Activated naive CD4-positive, alpha-beta T cell treated with anti-CD3 and anti-CD28 coated beads, Interleukin-2, amount 10 ng/mL, durations not matched to agents 7 days and 5 days (primary cell): ENCODE data around the gene MVB12B.

Experiments used
- CTCF ChIA-PET: fragments of 350-600 bp; sonication (Branson Sonifier 250); formaldehyde crosslinking; loops from one replicate; lab custom pipeline; 2021; ENCODE audit warnings: antibody characterized with exemption; lab: Charles Lee
- DNase-seq: peaks from one replicate; pipeline ENCODE4 v3.0.0-alpha.2; 2020
- H3K27ac Mint-ChIP-seq: one replicate; pipeline ENCODE4 v1.8.0; 2021; ENCODE audit warnings: mild to moderate bottlenecking, moderate library complexity, mixed read lengths
- H3K27me3 Mint-ChIP-seq: one replicate; pipeline ENCODE4 v1.8.0; 2021; ENCODE audit warnings: mild to moderate bottlenecking, mixed read lengths
- H3K36me3 Mint-ChIP-seq: one replicate; pipeline ENCODE4 v1.8.0; 2021; ENCODE audit warnings: mixed read lengths
- H3K4me1 Mint-ChIP-seq: one replicate; pipeline ENCODE4 v1.8.0; 2021; ENCODE audit warnings: mixed read lengths
- H3K4me3 Mint-ChIP-seq: one replicate; pipeline ENCODE4 v1.8.0; 2021; ENCODE audit warnings: mild to moderate bottlenecking, moderate library complexity, mixed read lengths
- H3K9me3 Mint-ChIP-seq: one replicate; pipeline ENCODE4 v1.8.0; 2021; ENCODE audit warnings: mixed read lengths

Gene MVB12B

GRCh38 chr9:126438741-126439401 lies 112.2 kb downstream of the MVB12B start:
- H3K4me3 Mint-ChIP-seq = no peak overlapping the region
- H3K27me3 Mint-ChIP-seq = peaks cover 19% of the 10 kb centered on the region
- no peak overlapping the region for H3K27ac Mint-ChIP-seq
- H3K36me3 Mint-ChIP-seq = no peaks in the 10 kb centered on the region
- no peaks in the 10 kb centered on the region for H3K9me3 Mint-ChIP-seq
- no peak for DNase-seq
- CTCF ChIA-PET = interaction anchor here (1.7 kb wide), 1 partner anchor 53 kb away, joined by 4 read pairs; no protein-coding TSS in a partner anchor
- no peaks in the 10 kb centered on the region for H3K4me1 Mint-ChIP-seq

DNA sequence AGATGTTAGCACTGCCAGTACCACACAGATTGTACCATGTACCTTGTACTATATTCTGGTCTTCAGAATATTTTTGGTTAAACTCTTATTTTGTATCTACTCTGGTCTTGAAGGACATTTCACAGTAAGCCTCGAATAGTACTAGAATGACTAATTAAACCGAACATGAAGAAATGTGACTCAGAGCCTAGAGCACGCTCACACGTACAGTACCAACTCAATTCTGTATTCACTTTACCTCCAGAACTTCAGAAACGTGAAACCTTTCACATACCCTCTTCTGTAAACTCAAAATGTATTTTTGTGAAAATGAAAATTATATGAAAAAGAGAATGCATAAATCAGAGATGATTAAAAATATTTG lies 112.8 kb downstream of the MVB12B start:
- Mint-ChIP-seq H3K4me3 (no peak overlapping the region), H3K27ac (no peak overlapping the region), H3K27me3 (peaks cover 19% of the 10 kb centered on the region), H3K36me3 (no peaks in the 10 kb centered on the region), H3K9me3 (no peaks in the 10 kb centered on the region), H3K4me1 (peaks cover 1% of the 10 kb centered on the region)
- CTCF ChIA-PET = interaction anchor here (1.0 kb wide), 1 partner anchor 32 kb away, joined by 3 read pairs; no protein-coding TSS in a partner anchor
- DNase-seq = no peak

DNA sequence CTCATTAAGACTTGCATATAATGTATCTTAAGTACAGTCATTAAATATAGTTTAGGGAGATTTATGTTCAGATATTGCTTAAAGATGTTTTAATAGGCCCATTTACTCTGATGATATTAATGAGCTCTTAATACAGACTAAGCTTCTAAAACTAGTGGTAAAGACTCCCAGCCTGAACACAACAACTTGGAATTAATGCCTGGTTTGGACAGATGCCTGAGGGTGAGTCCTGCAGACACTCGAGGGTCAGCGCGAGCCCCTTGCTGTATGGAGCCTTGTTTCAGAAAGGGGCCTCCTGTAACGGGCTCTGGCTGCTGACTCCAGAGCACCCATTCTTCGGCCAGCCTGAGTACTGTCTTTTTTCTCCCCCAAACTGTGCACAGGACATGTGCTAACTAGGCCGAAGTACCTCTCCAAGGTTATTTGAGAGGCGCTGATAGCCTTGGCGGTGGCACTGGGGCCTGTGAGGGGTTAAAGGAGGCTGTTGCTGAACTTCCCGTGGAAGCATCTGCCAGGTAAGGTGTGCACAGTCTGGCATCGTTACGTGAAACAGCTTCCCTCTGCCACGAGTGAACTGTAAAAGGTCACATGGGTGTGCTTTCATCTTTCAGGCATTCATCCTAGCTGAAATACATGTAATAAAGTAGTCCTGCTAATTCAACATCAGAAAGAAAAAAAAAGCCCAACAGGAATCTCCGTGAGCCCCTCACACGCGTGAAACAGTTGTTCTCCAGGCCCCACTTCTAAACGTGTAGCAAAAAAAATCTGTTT lies 113.4 kb downstream of the MVB12B start:
- H3K27me3 Mint-ChIP-seq = peaks cover 13% of the 10 kb centered on the region
- no peak overlapping the region for H3K4me3 Mint-ChIP-seq
- no peak overlapping the region for H3K27ac Mint-ChIP-seq
- no peak for DNase-seq
- H3K36me3 Mint-ChIP-seq = no peaks in the 10 kb centered on the region
- H3K4me1 Mint-ChIP-seq = peaks cover 4% of the 10 kb centered on the region
- CTCF ChIA-PET = interaction anchor here (1.0 kb wide), 1 partner anchor 31 kb away, joined by 3 read pairs; no protein-coding TSS in a partner anchor
- H3K9me3 Mint-ChIP-seq = no peaks in the 10 kb centered on the region

GRCh38 chr9:126440940-126441339 lies 114.3 kb downstream of the MVB12B start:
- no peak overlapping the region for H3K4me3 Mint-ChIP-seq
- H3K27ac Mint-ChIP-seq = no peak overlapping the region
- H3K4me1 Mint-ChIP-seq = peaks cover 4% of the 10 kb centered on the region
- CTCF ChIA-PET = interaction anchor here (1.6 kb wide), 1 partner anchor 51 kb away, joined by 6 read pairs; no protein-coding TSS in a partner anchor
- H3K9me3 Mint-ChIP-seq = no peaks in the 10 kb centered on the region
- H3K27me3 Mint-ChIP-seq = peaks cover 12% of the 10 kb centered on the region
- DNase-seq = no peak
- no peaks in the 10 kb centered on the region for H3K36me3 Mint-ChIP-seq

DNA sequence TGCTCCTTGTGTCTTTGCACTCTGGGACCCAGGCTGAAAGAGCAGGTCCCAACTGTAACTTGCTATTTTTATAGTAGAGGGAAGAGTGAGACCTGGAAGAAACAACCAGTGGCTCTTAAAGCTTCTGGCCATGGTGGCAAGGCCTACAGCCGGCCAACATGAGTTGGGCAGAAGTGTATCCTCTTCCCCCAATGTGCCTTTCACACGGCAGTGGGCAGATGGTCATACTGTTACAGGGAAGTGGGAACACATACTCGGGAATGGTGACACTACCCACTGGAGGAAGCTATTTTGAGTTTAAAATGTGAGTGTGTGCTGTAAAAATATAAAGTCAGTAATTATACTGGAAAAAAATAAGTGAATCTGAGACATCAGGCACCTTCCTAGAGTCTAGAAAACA lies 116.0 kb downstream of the MVB12B start:
- no peaks in the 10 kb centered on the region for H3K36me3 Mint-ChIP-seq
- H3K27me3 Mint-ChIP-seq = peaks cover 12% of the 10 kb centered on the region
- H3K27ac Mint-ChIP-seq = no peak overlapping the region
- no peak overlapping the region for H3K4me3 Mint-ChIP-seq
- DNase-seq = no peak
- peaks cover 4% of the 10 kb centered on the region for H3K4me1 Mint-ChIP-seq
- CTCF ChIA-PET = no interaction called here
- no peaks in the 10 kb centered on the region for H3K9me3 Mint-ChIP-seq

GRCh38 chr9:126443144-126443543 lies 116.5 kb downstream of the MVB12B start:
- H3K27me3 Mint-ChIP-seq = peaks cover 17% of the 10 kb centered on the region
- no peak overlapping the region for H3K4me3 Mint-ChIP-seq
- no peak overlapping the region for H3K27ac Mint-ChIP-seq
- no peaks in the 10 kb centered on the region for H3K9me3 Mint-ChIP-seq
- no peaks in the 10 kb centered on the region for H3K36me3 Mint-ChIP-seq
- no peak for DNase-seq
- CTCF ChIA-PET = no interaction called here
- H3K4me1 Mint-ChIP-seq = peaks cover 4% of the 10 kb centered on the region

DNA sequence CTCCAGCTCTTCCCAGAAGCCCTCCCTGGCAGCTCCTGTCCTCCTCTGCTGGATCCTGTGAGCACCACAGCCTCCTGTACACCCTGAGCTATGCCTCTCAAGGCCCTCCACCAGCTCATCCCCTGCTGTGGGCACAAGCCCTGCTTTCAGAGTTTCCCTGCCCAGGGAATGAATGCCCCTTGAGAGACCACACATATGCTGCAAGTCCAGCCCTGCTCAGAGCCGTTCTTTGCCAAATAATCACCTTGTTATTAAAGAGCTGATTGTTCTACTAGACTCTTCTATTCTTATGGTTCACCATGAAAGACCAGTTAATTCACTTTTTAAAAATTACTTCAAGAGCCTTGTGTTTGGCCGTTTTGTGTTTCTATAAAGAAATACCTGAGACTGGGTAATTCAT lies 121.5 kb downstream of the MVB12B start:
- Mint-ChIP-seq H3K36me3 (no peaks in the 10 kb centered on the region), H3K4me1 (peaks cover 4% of the 10 kb centered on the region), H3K4me3 (no peak overlapping the region), H3K9me3 (no peaks in the 10 kb centered on the region), H3K27ac (no peak overlapping the region), H3K27me3 (peaks cover 55% of the 10 kb centered on the region)
- CTCF ChIA-PET = no interaction called here
- no peak for DNase-seq

DNA sequence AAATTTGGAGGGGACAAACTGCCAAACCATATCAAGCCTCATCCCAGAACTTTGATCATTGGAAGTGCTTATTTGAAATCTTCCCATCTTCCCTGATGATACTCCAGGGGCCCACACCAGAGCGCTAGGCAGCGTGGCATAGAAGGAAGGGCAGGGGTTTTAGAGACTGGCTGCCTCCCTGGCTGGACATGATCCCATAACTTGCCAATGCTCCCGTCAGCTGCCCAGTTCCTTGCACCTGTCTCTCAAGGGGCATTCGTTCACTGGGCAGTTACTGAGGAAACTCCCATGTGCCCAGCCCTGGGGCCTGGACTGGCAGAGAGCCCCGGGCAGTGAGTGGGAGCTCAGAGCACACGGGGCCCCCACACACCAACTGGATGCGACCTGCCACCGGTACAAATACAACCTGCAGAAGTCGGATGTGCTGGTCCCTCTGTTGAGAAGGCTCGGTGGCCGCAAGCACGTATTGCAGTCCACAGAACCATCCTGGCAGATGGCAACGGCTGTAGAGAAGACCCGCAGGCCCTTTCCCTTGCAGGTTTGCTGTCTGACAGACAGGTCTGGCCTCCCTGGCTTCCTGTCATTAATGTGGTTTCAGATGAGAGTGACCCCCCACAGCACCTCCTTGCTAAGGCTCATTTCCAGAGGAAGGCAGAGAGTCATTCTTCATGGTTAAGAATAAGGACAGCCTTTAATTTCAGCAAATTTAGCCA lies 122.4 kb downstream of the MVB12B start:
- H3K27ac Mint-ChIP-seq = no peak overlapping the region
- H3K4me3 Mint-ChIP-seq = no peak overlapping the region
- peaks cover 61% of the 10 kb centered on the region for H3K27me3 Mint-ChIP-seq
- H3K4me1 Mint-ChIP-seq = peaks cover 4% of the 10 kb centered on the region
- DNase-seq = no peak
- H3K36me3 Mint-ChIP-seq = no peaks in the 10 kb centered on the region
- H3K9me3 Mint-ChIP-seq = no peaks in the 10 kb centered on the region
- CTCF ChIA-PET = no interaction called here

- Mint-ChIP-seq H3K27ac (no peak overlapping the region), H3K4me3 (no peak overlapping the region), H3K4me1 (no peaks in the 10 kb centered on the region)
These were observed 123.4 kb downstream of the MVB12B start for GRCh38 chr9:126449725-126450667.

GRCh38 chr9:126450668-126451205 lies 124.1 kb downstream of the MVB12B start:
- H3K4me1 Mint-ChIP-seq = no peaks in the 10 kb centered on the region
- H3K36me3 Mint-ChIP-seq = no peaks in the 10 kb centered on the region
- peaks cover 58% of the 10 kb centered on the region for H3K27me3 Mint-ChIP-seq
- no peaks in the 10 kb centered on the region for H3K9me3 Mint-ChIP-seq
- H3K27ac Mint-ChIP-seq = no peak overlapping the region
- no peak for DNase-seq
- CTCF ChIA-PET = interaction anchor here (0.9 to 1.2 kb wide), 2 partner anchors 14 to 31 kb away, joined by 3 read pairs; no protein-coding TSS in a partner anchor
- no peak overlapping the region for H3K4me3 Mint-ChIP-seq

More at GRCh38 chr9:126449725-126450667, 123.4 kb downstream of the MVB12B start:
- Mint-ChIP-seq H3K9me3 (no peaks in the 10 kb centered on the region), H3K27me3 (peaks cover 61% of the 10 kb centered on the region), H3K36me3 (no peaks in the 10 kb centered on the region)
- DNase-seq = no peak
- CTCF ChIA-PET = interaction anchor here (0.9 kb wide), 1 partner anchor 14 kb away, joined by 3 read pairs; no protein-coding TSS in a partner anchor

GRCh38 chr9:126451316-126451885 lies 124.8 kb downstream of the MVB12B start:
- Mint-ChIP-seq H3K4me3 (no peak overlapping the region), H3K4me1 (no peaks in the 10 kb centered on the region), H3K27ac (no peak overlapping the region), H3K36me3 (no peaks in the 10 kb centered on the region), H3K27me3 (peaks cover 59% of the 10 kb centered on the region), H3K9me3 (no peaks in the 10 kb centered on the region)
- CTCF ChIA-PET = interaction anchor here (1.2 kb wide), 1 partner anchor 31 kb away, joined by 3 read pairs; no protein-coding TSS in a partner anchor
- no peak for DNase-seq

- Mint-ChIP-seq H3K27me3 (peaks cover 66% of the 10 kb centered on the region), H3K4me1 (no peaks in the 10 kb centered on the region), H3K36me3 (no peaks in the 10 kb centered on the region), H3K27ac (no peak overlapping the region), H3K9me3 (no peaks in the 10 kb centered on the region), H3K4me3 (no peak overlapping the region)
- CTCF ChIA-PET = interaction anchor here (1.2 kb wide), 1 partner anchor 30 kb away, joined by 3 read pairs; no protein-coding TSS in a partner anchor
- no peak for DNase-seq
These were observed 125.5 kb downstream of the MVB12B start for GRCh38 chr9:126452106-126452505.
